Hepatocyte (in vitro differentiated cells): Measurements from ENCODE around the gene GPRC5C.

Source experiments
- CTCF ChIP-seq: fragments of 200-600 bp; sonication (generic); IDR thresholded peaks from 2 replicates; pipeline ENCODE4 v1.5.1; 2016; ENCODE audit warnings: antibody characterized with exemption, mild to moderate bottlenecking; ENCODE audit not compliant: poor library complexity
- EZH2 ChIP-seq: fragments of 200-600 bp; sonication (generic); IDR thresholded peaks from 2 replicates; pipeline ENCODE4 v1.6.1; 2016; ENCODE audit warnings: antibody characterized with exemption, mild to moderate bottlenecking, borderline replicate concordance
- EZH2phosphoT487 ChIP-seq: fragments of 200-600 bp; sonication (generic); IDR thresholded peaks from one replicate; pipeline ENCODE4 v1.6.1; 2018; ENCODE audit warnings: antibody characterized with exemption, mild to moderate bottlenecking, low read depth, moderate library complexity; ENCODE audit not compliant: unreplicated experiment, severe bottlenecking

- no peak for TF ChIP-seq CTCF
- no peak for TF ChIP-seq EZH2phosphoT487
- no peak for TF ChIP-seq EZH2
Measured at GRCh38 chr17:74426551-74427047, 5.3 kb upstream of the GPRC5C start.
